GM12878 (cell line): ENCODE measurements around the gene FAR1.

Experiments used
- CBX3 ChIP-seq: fragments of 200-600 bp; sonication (generic); IDR thresholded peaks from 2 replicates; pipeline ENCODE4 v1.6.1; 2016; ENCODE audit warnings: low read depth, borderline replicate concordance
- CTCF ChIP-seq, 3 experiments: IDR thresholded peaks in 2 of 3; conservative IDR thresholded peaks in 1 of 3; 2 replicates each; pipeline ENCODE4 v1.5.1; 2011; ENCODE audit warnings: low read depth in 3 of 3, low read length in 3 of 3, mild to moderate bottlenecking in 3 of 3, control low read depth in 2 of 3, moderate library complexity in 2 of 3, inconsistent platforms in 1 of 3, mixed read lengths in 1 of 3; ENCODE audit not compliant: control insufficient read depth in 2 of 3, insufficient read depth in 1 of 3; ENCODE audit errors: extremely low read depth in 1 of 3
- MXI1 ChIP-seq: fragments of 150-350 bp; IDR thresholded peaks from 2 replicates; pipeline ENCODE4 v1.6.1; 2011; ENCODE audit warnings: low read depth, mild to moderate bottlenecking, inconsistent platforms, low read length, improper control_type of control experiment
- POLR2AphosphoS5 ChIP-seq: IDR thresholded peaks from 2 replicates; pipeline ENCODE4 v1.6.1; 2011; ENCODE audit warnings: mild to moderate bottlenecking, low read length, inconsistent platforms
- RCOR1 ChIP-seq: conservative IDR thresholded peaks from 2 replicates; pipeline ENCODE4 v1.6.1; 2012; ENCODE audit warnings: low read depth, low read length, improper control_type of control experiment
- RELB ChIP-seq: fragments of 450-650 bp; IDR thresholded peaks from 2 replicates; pipeline ENCODE4 v1.6.1; 2017; ENCODE audit warnings: low read depth, mild to moderate bottlenecking, moderate library complexity
- RFX5 ChIP-seq: IDR thresholded peaks from 2 replicates; pipeline ENCODE4 v1.6.1; 2011; ENCODE audit warnings: low read depth, low read length, improper control_type of control experiment
- SREBF2 ChIP-seq: IDR thresholded peaks from 2 replicates; pipeline ENCODE4 v1.6.1; 2012; ENCODE audit warnings: mild to moderate bottlenecking, low read length
- SUZ12 ChIP-seq: fragments of 200-600 bp; sonication (generic); IDR thresholded peaks from one replicate; pipeline ENCODE4 v1.6.1; 2018; ENCODE audit warnings: antibody characterized with exemption, mild to moderate bottlenecking; ENCODE audit not compliant: unreplicated experiment
- YBX1 ChIP-seq: fragments of 450-650 bp; IDR thresholded peaks from 2 replicates; pipeline ENCODE4 v1.6.1; 2016; ENCODE audit warnings: antibody characterized with exemption

GRCh38 chr11:13734530-13734929, 66.1 kb downstream of the FAR1 start:
- no peak for TF ChIP-seq SREBF2
- TF ChIP-seq RFX5: no peak
- no peak for TF ChIP-seq RELB
- TF ChIP-seq CBX3: no peak
- no peak for TF ChIP-seq RCOR1
- TF ChIP-seq YBX1: no peak
- no peak for TF ChIP-seq POLR2AphosphoS5
- TF ChIP-seq MXI1: no peak
- no peak for TF ChIP-seq CTCF (IDR thresholded peaks at IDR 0.05 in 2 of 3, conservative IDR thresholded peaks at IDR 0.05 in 1 of 3; ENCODE audit: control insufficient read depth in 2 of 3, extremely low read depth in 1 of 3, insufficient read depth in 1 of 3, low read depth in 3 of 3, low read length in 3 of 3)
- no peak for TF ChIP-seq SUZ12
